Left renal cortex interstitium (tissue), 4 donors: Measurements from ENCODE around the gene BBS9. TPM values are rescaled to one million over a fixed set of nuclear protein-coding genes. Genes with fewer than 3 reads are reported as not detected.

Experiments used
- DNase-seq, 4 donors: peaks; one replicate each; pipeline ENCODE4 v3.0.0-alpha.2; 2013; ENCODE audit warnings: low read depth in 4 of 4, low spot score in 2 of 4, missing footprints in 1 of 4
- polyA plus RNA-seq, 4 donors: library from polyadenylated mRNA; unstranded; fragments of 120-200 nt; gene quantifications; one replicate each; pipeline ENCODE4 v1.2.1, GENCODE V29; 2013; ENCODE audit not compliant: insufficient read length in 4 of 4

Gene BBS9
- polyA plus RNA-seq, 4 donors: 14.4 to 18.0 (median 16.5) TPM

DNA sequence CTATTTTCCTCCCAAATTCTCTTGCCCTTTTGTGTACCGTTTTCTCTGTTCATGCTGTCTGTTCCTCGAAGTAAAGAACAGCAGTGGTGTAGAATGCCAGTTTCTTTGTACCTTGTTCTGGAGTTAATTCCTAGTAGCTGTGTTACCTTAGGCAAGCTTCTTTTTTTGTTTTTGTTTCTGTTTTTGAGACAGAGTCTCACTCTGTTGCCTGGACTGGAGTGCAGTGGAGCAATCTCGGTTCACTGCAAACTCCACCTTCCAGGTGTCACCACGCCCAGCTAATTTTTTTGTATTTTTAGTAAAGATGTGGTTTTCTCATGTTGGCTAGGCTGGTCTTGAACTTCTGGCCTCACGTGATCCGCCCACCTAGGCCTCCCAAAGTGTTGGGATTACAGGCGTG lies 221.2 kb downstream of the BBS9 start:
- DNase-seq: no peak

- DNase-seq: no peak
Measured at GRCh38 chr7:33351709-33352108, 222.3 kb downstream of the BBS9 start.

DNA sequence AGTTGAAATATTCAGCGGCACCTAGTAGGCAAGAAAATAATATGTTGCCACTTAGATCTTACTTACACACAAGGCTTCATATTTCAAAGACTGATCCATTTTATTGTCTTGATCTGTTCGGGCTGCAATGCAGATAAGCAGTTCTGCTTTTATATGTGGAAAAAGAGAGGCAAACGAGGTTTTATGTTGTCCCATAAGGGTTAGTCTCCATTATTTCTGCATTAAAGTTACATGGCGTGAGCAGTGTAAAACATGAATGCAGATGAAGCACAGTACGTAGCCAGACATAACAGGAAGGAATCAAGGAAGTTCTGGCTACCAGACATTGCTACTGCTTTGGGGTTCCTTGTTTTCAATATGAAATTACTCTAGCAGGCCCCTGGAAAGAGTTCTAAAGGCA lies 224.8 kb downstream of the BBS9 start:
- no peak for DNase-seq

DNA sequence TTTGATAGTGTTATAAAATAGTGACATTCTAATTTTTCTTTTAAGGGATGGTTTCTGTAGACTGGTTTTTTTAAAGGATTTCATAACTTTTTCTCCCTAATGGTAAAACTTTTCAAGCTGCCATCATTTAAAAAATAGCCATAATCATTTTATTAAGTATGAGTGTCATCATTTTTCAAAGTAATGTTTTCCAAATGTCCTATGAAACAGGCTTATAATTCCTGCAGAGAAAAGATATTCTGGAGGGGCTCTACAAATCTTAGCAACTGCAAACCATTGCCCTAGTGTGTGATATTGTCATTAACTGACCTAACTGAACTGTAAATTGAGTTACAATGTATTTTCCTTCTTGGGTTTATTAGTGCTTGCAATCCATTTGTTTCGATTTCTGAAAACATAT lies 226.0 kb downstream of the BBS9 start:
- no peak for DNase-seq

GRCh38 chr7:33356336-33356735 lies 227.0 kb downstream of the BBS9 start:
- DNase-seq: no peak

GRCh38 chr7:33357846-33358245 lies 228.5 kb downstream of the BBS9 start:
- no peak for DNase-seq

- no peak for DNase-seq
Measured at GRCh38 chr7:33369888-33370287, 240.5 kb downstream of the BBS9 start.

- no peak for DNase-seq
Measured at GRCh38 chr7:33373195-33373594, 243.8 kb downstream of the BBS9 start.

- DNase-seq: no peak
Measured at GRCh38 chr7:33379891-33380525, 250.6 kb downstream of the BBS9 start.

DNA sequence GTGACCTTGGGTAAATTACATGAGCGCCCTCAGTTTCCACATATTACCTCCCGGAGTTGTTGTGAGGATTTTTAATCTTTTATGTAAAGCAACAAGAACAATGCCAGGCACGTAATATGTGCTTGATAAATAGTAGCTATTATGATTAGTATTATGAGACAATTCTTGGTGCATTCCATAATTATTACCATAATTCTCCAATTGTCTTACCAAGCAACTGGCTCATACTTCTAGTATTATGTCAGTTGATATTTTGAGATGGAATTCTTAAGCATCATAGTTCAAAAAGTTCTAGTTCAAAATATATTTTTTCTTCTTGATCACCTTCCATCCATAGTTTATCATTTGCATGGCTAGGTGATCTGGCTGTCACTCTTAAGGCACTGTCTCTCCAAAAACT lies 259.0 kb downstream of the BBS9 start:
- DNase-seq: no peak

DNA sequence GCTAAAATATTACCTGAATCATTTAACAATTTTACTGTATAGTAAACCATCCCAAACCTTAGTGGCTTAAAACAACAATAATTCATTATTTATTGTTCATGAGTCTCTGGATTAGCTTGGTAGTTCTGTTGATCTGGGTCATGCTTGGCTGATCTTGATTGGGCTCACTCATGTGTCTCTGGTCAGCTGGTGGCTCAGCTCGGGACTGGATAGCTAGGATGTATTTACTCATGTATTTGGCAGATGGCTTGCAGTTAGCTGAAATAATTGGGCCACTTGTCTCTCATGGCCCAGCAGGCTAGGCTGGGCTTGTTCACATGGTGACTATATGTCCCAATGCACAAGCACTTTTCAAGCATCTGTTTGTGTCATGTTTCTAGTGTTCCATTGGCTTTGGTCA lies 262.8 kb downstream of the BBS9 start:
- DNase-seq: no peak

GRCh38 chr7:33393770-33394169 lies 264.4 kb downstream of the BBS9 start:
- no peak for DNase-seq

DNA sequence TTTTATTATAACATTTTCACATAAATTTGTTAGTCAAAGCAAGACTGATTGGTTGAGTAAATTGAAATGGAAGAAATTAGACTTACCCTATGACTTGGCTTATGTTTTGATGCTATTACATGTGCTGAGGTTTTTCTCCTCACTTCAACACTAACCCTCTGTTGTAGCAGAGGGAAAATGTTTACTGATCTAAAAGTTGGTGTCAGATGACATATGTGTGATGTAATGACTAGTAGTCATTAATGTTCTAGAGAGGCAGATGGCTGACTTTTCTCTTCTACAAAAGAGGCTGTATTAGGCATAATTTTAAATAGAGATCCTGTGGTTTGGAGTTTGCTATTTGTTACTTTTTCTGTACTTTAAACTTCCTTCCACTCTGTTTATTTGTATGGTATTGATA lies 266.0 kb downstream of the BBS9 start:
- no peak for DNase-seq

DNA sequence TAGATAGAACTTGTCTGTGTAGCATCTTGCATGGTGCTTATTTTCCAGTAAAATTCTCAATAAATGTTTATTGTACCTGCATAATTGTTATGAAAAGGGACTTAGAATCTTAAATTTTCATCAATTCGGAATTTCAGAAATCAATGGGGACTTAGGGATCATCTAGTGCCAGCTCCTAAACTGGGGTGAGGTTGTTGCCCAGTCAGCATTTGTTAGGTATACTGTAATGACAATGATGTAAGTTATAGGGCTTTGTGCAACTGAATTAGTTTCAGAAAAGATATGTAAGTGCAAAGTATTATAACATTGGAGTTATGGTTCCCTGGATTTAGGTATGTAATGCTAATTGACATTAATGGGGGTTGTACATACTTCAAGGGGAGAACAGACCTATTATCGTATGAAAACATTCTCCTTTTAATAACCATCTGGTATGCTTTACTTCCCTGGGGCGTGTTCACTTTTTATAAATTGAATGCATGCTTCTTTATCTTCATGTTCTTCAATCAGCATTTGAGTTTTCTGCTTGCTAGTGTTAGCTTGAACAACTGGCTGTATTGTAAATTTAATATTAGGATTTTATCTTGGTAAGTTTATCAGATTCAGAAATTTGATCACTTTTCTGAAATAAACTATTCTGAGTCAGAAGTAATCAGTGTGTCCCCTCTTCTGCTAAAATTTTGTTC lies 270.3 kb downstream of the BBS9 start:
- no peak for DNase-seq

GRCh38 chr7:33400214-33400538 lies 270.8 kb downstream of the BBS9 start:
- no peak for DNase-seq

DNA sequence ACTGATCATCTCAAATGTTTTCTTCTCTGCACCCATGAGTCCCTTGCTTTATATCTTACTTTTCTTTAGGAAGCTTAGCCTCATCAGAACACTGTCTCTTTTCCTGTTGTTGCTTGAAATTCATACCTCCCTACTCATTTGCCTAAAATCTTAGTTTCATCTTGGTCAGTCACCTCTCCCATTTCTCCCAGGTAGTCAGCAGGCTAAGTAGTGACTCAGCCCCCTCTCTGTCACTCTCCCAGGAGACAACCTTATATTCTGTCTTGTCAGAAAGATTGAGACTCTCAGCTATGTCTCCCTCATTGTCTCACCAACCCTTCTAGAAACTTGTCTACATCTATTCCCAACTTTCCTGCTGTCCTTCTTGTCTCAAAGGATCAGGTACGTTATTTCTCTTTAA lies 280.9 kb downstream of the BBS9 start:
- no peak for DNase-seq

DNA sequence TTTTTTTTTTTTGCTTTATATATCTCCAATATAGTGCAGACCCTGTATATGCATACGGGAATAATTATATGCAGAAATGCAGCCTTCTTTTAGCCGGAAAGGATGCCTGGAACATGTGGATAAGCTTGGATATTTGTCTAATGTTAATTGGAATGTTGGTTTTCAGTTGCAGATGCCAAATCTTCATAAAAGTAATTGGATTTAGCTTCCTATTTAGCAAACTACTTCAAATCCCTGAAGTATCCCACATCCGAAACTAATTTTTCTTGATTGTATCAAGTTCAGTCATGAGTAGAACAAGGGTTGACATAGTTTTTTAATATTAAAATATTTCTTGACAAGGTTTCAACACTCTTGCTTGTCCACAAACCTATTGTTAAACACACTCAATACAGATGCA lies 281.7 kb downstream of the BBS9 start:
- DNase-seq: no peak

DNA sequence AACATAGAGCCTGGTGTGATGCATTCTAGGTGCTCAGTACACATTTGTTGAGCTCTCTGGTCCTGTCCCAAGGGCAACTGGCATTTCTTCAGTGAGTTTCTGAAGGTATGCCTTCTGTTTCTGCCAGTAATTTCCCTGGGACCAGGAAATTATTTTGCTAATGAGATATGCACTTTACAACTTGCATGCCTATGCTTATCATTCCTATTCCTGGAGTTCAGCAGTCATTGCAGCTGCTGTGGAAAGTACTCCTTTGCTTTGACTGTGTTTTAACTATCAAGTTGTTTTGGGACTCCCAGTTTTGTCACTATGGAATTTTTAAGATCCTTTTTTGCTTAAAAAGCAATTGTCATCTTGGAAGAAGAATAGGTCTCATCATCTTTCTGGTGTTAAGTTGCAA lies 283.0 kb downstream of the BBS9 start:
- no peak for DNase-seq

DNA sequence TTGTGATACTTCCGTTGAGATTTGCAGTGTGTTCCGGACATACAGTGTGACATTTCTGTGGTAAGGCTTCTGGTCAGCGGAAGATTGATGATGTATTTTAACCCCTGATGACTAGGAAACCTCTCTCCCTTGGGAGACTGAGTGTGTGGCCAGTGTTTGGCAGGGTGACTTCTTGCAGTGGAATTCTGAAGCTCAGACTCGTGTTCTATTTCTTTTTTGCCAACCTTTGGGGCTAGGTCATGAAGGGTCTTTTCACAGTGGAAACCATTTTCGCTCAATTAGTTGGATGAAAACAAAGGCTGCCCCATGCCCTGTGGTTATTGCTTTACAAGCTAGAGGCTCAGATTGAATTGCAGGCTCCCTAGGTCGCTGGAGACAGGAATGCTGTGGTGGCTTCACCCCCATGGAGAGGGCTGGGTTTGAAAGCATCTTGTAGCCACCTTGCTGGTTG lies 288.9 kb downstream of the BBS9 start:
- no peak for DNase-seq

- no peak for DNase-seq
Measured at GRCh38 chr7:33420311-33420940, 291.1 kb downstream of the BBS9 start.

- no peak for DNase-seq
Measured at GRCh38 chr7:33421429-33421828, 292.1 kb downstream of the BBS9 start.

DNA sequence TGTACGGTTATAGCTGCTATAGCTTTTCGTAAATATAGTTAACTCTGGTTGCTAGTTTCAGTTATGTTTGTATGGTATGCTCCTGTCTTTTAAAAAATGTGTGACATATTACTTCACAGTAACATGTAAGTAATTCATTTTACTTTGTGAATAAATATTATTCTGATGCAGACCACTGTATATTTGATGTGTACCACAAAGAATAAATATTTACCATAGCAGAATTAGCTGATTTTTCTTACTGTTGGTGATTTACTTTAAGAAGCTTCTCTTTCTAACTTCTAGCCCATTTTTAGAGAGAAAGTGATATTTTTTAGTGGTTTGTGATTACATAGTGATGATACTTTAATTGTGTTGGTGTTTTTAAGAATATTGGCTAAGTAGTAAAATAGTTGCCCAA lies 292.8 kb downstream of the BBS9 start:
- no peak for DNase-seq
